OCI-LY3 (cell line): ENCODE data around the gene CES3.
A peak's percentile ranks its signal among the peaks of the same experiment; 100 is the strongest.

Experiments
- H2AFZ ChIP-seq: fragments of 200-600, 300-600 bp; shearing (Covaris generic); 2 replicates; pipeline ENCODE4 v1.6.0; 2014; ENCODE audit warnings: antibody characterized with exemption, low read depth, low read length
- H3K27ac ChIP-seq: fragments of 200-600, 300-600 bp; sonication (generic); 2 replicates; pipeline ENCODE4 v1.5.1; 2014; ENCODE audit warnings: mild to moderate bottlenecking, low read length, moderate library complexity, mixed read lengths
- H3K27me3 ChIP-seq: fragments of 200-600, 300-600 bp; sonication (generic); 2 replicates; pipeline ENCODE4 v1.6.1; 2014; ENCODE audit warnings: low read depth, low read length, mixed read lengths
- H3K36me3 ChIP-seq: fragments of 200-600, 300-600 bp; sonication (generic); replicated peaks from 2 replicates; pipeline ENCODE3; 2014; ENCODE audit warnings: low read depth, low read length, mixed read lengths
- H3K4me1 ChIP-seq: fragments of 300-600, 200-600 bp; sonication (generic); 2 replicates; pipeline ENCODE4 v1.6.1; 2014; ENCODE audit warnings: low read length, mixed read lengths
- H3K4me2 ChIP-seq: fragments of 200-600, 300-600 bp; sonication (generic); 2 replicates; pipeline ENCODE4 v1.6.1; 2014; ENCODE audit warnings: low read length, mixed read lengths
- H3K4me3 ChIP-seq: fragments of 300-600, 200-600 bp; sonication (generic); 2 replicates; pipeline ENCODE4 v1.5.1; 2014; ENCODE audit warnings: antibody characterized with exemption, mild to moderate bottlenecking, low read length, moderate library complexity
- H3K79me2 ChIP-seq: fragments of 300-600, 200-600 bp; shearing (Covaris generic); 2 replicates; pipeline ENCODE4 v1.6.1; 2014; ENCODE audit warnings: mild to moderate bottlenecking, low read length, mixed read lengths
- H3K9ac ChIP-seq: fragments of 300-600, 200-600 bp; shearing (Covaris generic); 2 replicates; pipeline ENCODE4 v1.6.0; 2014; ENCODE audit warnings: mild to moderate bottlenecking, low read length, moderate library complexity
- H3K9me3 ChIP-seq: fragments of 200-600, 300-600 bp; shearing (Covaris generic); 2 replicates; pipeline ENCODE4 v1.6.1; 2014; ENCODE audit warnings: low read length, mixed read lengths; ENCODE audit not compliant: insufficient read depth
- H4K20me1 ChIP-seq: fragments of 200-600, 300-600 bp; sonication (generic); 2 replicates; pipeline ENCODE4 v1.6.1; 2016; ENCODE audit warnings: low read length, mixed read lengths; ENCODE audit not compliant: insufficient read depth
- EZH2phosphoT487 ChIP-seq: fragments of 200-600 bp; shearing (Covaris generic); IDR thresholded peaks from 2 replicates; pipeline ENCODE4 v1.6.1; 2018; ENCODE audit warnings: antibody characterized with exemption, mixed run types, low read depth
- TF ChIP-seq, protein P1 (sequence below): fragments of 200-600, 300-600 bp; sonication (generic); IDR thresholded peaks from 2 replicates; pipeline ENCODE4 v1.5.1; 2014; ENCODE audit warnings: antibody characterized with exemption, low read length, low read depth

CES3 gene

DNA sequence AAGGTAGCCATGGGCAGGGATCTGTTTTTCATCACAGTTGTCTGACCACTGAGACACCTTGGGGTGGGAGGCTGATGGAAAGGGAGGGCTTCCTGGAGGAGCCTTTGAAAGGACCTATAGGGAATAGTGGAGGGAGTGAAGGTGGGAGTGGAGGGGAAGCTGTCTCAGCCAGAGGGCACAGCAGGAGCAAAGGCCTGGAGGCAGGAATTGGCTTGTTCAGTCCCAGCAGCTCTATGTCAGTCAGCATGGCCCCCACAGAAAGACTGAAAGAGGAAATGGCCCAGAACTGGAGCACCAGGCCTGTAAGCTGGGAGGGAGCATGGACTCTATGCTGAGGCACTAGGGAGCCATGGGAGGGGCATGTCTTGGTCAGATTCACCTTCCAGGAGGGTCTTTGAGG is 55.1 kb downstream of the CES3 start:
- H3K79me2 ChIP-seq, result no peaks in the 10 kb centered on the region
- H3K27me3 ChIP-seq, result 0 out of 2 replicates have a peak, but pooled peaks cover 5% of the 10 kb centered on the region
- H3K4me2 ChIP-seq, result no peak overlapping the region
- no peaks in the 10 kb centered on the region for H3K9me3 ChIP-seq
- H3K27ac ChIP-seq, result no peak overlapping the region
- no peaks in the 10 kb centered on the region for H3K36me3 ChIP-seq
- peak overlapping the region; percentile 91 for H2AFZ ChIP-seq
- H3K9ac ChIP-seq, result no peak overlapping the region
- no peaks in the 10 kb centered on the region for H4K20me1 ChIP-seq
- peaks cover 27% of the 10 kb centered on the region for H3K4me1 ChIP-seq
- H3K4me3 ChIP-seq, result no peak overlapping the region
- TF ChIP-seq, protein P1, sequence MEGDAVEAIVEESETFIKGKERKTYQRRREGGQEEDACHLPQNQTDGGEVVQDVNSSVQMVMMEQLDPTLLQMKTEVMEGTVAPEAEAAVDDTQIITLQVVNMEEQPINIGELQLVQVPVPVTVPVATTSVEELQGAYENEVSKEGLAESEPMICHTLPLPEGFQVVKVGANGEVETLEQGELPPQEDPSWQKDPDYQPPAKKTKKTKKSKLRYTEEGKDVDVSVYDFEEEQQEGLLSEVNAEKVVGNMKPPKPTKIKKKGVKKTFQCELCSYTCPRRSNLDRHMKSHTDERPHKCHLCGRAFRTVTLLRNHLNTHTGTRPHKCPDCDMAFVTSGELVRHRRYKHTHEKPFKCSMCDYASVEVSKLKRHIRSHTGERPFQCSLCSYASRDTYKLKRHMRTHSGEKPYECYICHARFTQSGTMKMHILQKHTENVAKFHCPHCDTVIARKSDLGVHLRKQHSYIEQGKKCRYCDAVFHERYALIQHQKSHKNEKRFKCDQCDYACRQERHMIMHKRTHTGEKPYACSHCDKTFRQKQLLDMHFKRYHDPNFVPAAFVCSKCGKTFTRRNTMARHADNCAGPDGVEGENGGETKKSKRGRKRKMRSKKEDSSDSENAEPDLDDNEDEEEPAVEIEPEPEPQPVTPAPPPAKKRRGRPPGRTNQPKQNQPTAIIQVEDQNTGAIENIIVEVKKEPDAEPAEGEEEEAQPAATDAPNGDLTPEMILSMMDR, result no peak
- TF ChIP-seq EZH2phosphoT487, result no peak

DNA sequence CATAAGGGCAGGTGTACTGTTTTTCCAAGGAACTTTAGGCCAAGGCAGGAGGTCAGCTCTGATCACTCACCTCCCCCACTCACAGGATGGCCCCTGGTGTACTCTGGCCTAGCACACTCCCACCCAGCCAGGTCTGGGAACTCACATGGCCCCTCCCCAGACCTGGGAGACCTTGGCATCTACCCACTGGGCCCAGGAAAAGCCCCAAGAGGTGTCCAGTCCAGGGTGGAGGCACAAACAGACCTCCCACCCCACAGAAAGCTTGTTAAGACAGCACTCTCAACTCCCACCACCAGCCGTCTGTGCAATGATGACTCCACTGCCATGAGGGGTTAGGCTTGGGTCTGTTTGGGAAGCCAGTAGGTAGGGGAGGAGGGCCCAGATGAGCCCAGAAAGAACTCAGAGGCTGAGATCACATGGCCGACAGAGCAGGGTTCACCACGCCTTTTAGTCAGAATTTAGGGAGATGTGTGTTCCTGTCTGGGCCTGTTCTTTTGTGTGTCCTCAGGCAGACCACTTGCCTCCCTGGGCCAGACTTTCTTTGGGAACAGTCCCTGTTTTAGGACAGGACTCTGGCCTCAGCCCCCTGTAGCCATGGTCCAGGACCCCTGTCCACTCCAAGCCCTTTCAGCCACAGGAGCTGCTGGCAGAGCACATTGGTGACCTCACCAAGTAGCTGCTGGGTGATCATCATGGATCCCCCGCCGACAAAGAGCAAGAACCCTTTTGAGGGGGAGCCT is 55.8 kb downstream of the CES3 start:
- Histone ChIP-seq H3K4me1 (peaks cover 27% of the 10 kb centered on the region), H3K4me2 (no peak overlapping the region), H3K4me3 (no peak overlapping the region), H3K9me3 (no peaks in the 10 kb centered on the region), H2AFZ (peak overlapping the region; percentile 91), H3K27ac (no peak overlapping the region), H4K20me1 (no peaks in the 10 kb centered on the region), H3K27me3 (0 out of 2 replicates have a peak, but pooled peaks cover 5% of the 10 kb centered on the region), H3K79me2 (no peaks in the 10 kb centered on the region), H3K36me3 (no peaks in the 10 kb centered on the region), H3K9ac (no peak overlapping the region)
- no peak for TF ChIP-seq EZH2phosphoT487
- TF ChIP-seq, protein P1, result no peak

DNA sequence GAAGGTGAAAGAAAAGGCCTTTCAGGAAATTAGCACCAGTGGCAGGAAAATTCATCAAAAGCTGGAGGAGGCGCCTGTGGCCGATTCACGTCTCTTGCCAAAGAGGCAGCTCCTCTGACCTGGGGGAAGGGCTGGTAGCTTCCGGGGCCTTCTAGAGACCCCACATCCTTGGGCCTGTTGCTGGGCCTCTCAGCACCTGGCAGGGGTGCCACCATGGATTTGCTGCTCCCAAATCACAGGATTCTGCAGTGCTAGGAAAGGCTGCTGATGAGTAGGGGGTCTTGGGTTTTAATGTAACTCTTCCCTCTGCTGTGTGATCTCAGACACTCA is 56.3 kb downstream of the CES3 start:
- Histone ChIP-seq H3K9ac (no peak overlapping the region), H3K4me1 (peaks cover 27% of the 10 kb centered on the region)

DNA sequence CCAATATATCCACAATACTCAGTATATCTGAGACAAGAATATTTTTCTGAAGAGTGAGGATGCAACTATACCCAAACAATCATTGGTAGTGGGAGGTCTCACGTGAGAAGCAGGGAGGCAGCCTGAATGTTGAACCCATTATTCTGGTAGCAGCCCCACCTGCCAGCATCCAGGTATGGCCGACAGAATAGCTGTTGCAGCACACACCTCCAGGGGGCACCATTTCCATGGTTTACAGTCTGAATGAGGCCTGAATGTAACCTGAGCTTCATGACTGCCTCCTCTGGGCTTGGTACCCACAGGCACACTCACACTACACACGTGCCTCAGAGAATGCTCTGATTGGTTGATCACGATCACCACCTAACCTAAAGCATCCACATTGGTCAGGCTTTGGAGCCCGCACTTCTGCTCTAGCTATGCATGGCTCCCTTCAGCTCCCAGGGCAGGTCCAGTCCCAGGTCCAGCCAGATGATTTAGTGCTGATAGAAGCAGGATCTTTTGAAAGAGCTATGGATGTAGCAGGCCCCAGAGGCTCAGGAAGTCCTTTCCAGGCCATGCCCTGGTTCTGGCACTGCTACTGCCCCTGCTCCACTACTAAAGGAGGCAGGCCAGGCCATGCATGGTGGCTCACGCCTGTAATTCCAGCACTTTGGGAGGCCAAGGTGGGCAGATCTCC is 56.9 kb downstream of the CES3 start:
- Histone ChIP-seq H3K27ac (no peak overlapping the region), H2AFZ (peak overlapping the region; percentile 68; the same call in 1 of the 2 replicates)

More for the DNA sequence above, 56.3 kb downstream of the CES3 start:
- Histone ChIP-seq H3K27me3 (0 out of 2 replicates have a peak, but pooled peaks cover 5% of the 10 kb centered on the region), H3K79me2 (no peaks in the 10 kb centered on the region), H4K20me1 (no peaks in the 10 kb centered on the region), H3K4me2 (no peak overlapping the region), H3K36me3 (no peaks in the 10 kb centered on the region), H2AFZ (no peak overlapping the region), H3K9me3 (no peaks in the 10 kb centered on the region), H3K4me3 (no peak overlapping the region), H3K27ac (no peak overlapping the region)
- TF ChIP-seq, protein P1, result no peak
- no peak for TF ChIP-seq EZH2phosphoT487

More for the DNA sequence above, 56.9 kb downstream of the CES3 start:
- Histone ChIP-seq H3K4me1 (peaks cover 26% of the 10 kb centered on the region), H4K20me1 (no peaks in the 10 kb centered on the region), H3K9ac (no peak overlapping the region), H3K4me2 (peak overlapping the region; percentile 30; the same call in 1 of the 2 replicates), H3K79me2 (no peaks in the 10 kb centered on the region), H3K9me3 (no peaks in the 10 kb centered on the region), H3K36me3 (no peaks in the 10 kb centered on the region), H3K27me3 (0 out of 2 replicates have a peak, but pooled peaks cover 5% of the 10 kb centered on the region), H3K4me3 (no peak overlapping the region)
- no peak for TF ChIP-seq EZH2phosphoT487
- TF ChIP-seq, protein P1, result peak; percentile 91
